GM23338 (cell line): ENCODE measurements around the gene NPNT. TPM values are rescaled to one million over a fixed set of nuclear protein-coding genes. Genes with fewer than 3 reads are reported as not detected.

Experiments
- ATAC-seq: fragments of 200-7000 bp; cut with Tn5 transposase; 3 replicates; pipeline ENCODE4 v1.9.1; 2020
- DNase-seq: peaks from one replicate; pipeline ENCODE4 v3.0.0-alpha.2; 2015; ENCODE audit warnings: low spot score
- H2AFZ ChIP-seq: fragments of 200-600 bp; sonication (generic); 2 replicates; pipeline ENCODE4 v1.8.0; 2016; ENCODE audit warnings: antibody characterized with exemption, mild to moderate bottlenecking, moderate library complexity
- H3F3A ChIP-seq: fragments of 200-600 bp; sonication (generic); replicated peaks from 2 replicates; pipeline ENCODE4 v1.8.0; 2017; ENCODE audit warnings: antibody characterized with exemption, mixed run types, low read depth
- H3K27ac ChIP-seq: fragments of 200-600 bp; sonication (generic); 2 replicates; pipeline ENCODE4 v1.6.1; 2016; ENCODE audit warnings: low read depth
- H3K27me3 ChIP-seq: fragments of 200-600 bp; sonication (generic); 2 replicates; pipeline ENCODE4 v1.8.0; 2016; ENCODE audit warnings: mild to moderate bottlenecking, mixed run types, moderate library complexity; ENCODE audit not compliant: insufficient read depth
- H3K36me3 ChIP-seq: fragments of 200-600 bp; sonication (generic); 2 replicates; pipeline ENCODE4 v1.8.0; 2016; ENCODE audit warnings: mild to moderate bottlenecking; ENCODE audit not compliant: insufficient read depth
- H3K4me1 ChIP-seq: fragments of 200-600 bp; sonication (generic); 2 replicates; pipeline ENCODE4 v1.8.0; 2016; ENCODE audit warnings: mild to moderate bottlenecking, moderate library complexity; ENCODE audit not compliant: insufficient read depth
- H3K4me2 ChIP-seq: fragments of 200-600 bp; sonication (generic); 2 replicates; pipeline ENCODE4 v1.7.1; 2017; ENCODE audit warnings: mixed run types
- H3K4me3 ChIP-seq: fragments of 200-600 bp; sonication (generic); 2 replicates; pipeline ENCODE4 v1.6.1; 2016; ENCODE audit warnings: mixed run types
- H3K79me2 ChIP-seq: fragments of 200-600 bp; sonication (generic); replicated peaks from 2 replicates; pipeline ENCODE4 v1.8.0; 2017; ENCODE audit warnings: mild to moderate bottlenecking; ENCODE audit not compliant: insufficient read depth
- H3K9me2 ChIP-seq: fragments of 200-600 bp; sonication (generic); 2 replicates; pipeline ENCODE4 v1.8.0; 2017; ENCODE audit not compliant: insufficient read depth
- H4K20me1 ChIP-seq: fragments of 200-600 bp; sonication (generic); replicated peaks from 2 replicates; pipeline ENCODE4 v1.8.0; 2017; ENCODE audit warnings: mild to moderate bottlenecking; ENCODE audit not compliant: insufficient read depth
- H3K27ac Mint-ChIP-seq: 2 replicates; pipeline ENCODE4 v1.8.0; 2020; ENCODE audit warnings: inconsistent platforms, mild to moderate bottlenecking, moderate library complexity, mixed read lengths
- H3K27me3 Mint-ChIP-seq: 3 replicates; pipeline ENCODE4 v1.8.0; 2022; ENCODE audit warnings: low read depth, mild to moderate bottlenecking, moderate library complexity, mixed read lengths, inconsistent platforms; ENCODE audit not compliant: insufficient read depth, poor library complexity
- H3K36me3 Mint-ChIP-seq: 3 replicates; pipeline ENCODE4 v1.8.0; 2021; ENCODE audit warnings: low read depth, mild to moderate bottlenecking, inconsistent platforms, moderate library complexity, mixed read lengths
- H3K4me1 Mint-ChIP-seq: 3 replicates; pipeline ENCODE4 v1.8.0; 2020; ENCODE audit warnings: mild to moderate bottlenecking, inconsistent platforms, mixed read lengths
- H3K4me3 Mint-ChIP-seq: 3 replicates; pipeline ENCODE4 v1.8.0; 2021; ENCODE audit warnings: moderate library complexity, mild to moderate bottlenecking, inconsistent platforms, mixed read lengths
- H3K9me3 Mint-ChIP-seq: 3 replicates; pipeline ENCODE4 v1.8.0; 2020; ENCODE audit warnings: moderate library complexity, mild to moderate bottlenecking, inconsistent platforms, mixed read lengths
- CREB1 ChIP-seq: fragments of 250-450 bp; sonication (Bioruptor Pico); IDR thresholded peaks from 2 replicates; pipeline ENCODE4 v1.5.0; 2020; ENCODE audit warnings: low read depth, mild to moderate bottlenecking, moderate library complexity
- EZH2 ChIP-seq: fragments of 200-600 bp; sonication (generic); IDR thresholded peaks from one replicate; pipeline ENCODE4 v1.8.0; 2017; ENCODE audit warnings: antibody characterized with exemption, mild to moderate bottlenecking, low read depth; ENCODE audit not compliant: unreplicated experiment
- EZH2phosphoT487 ChIP-seq: fragments of 200-600 bp; sonication (generic); IDR thresholded peaks from one replicate; pipeline ENCODE4 v1.8.1; 2018; ENCODE audit warnings: antibody characterized with exemption; ENCODE audit not compliant: unreplicated experiment
- NANOG ChIP-seq: IDR thresholded peaks from 2 replicates; pipeline ENCODE4 v1.6.1; 2016; ENCODE audit warnings: antibody characterized with exemption, borderline replicate concordance
- POLR2AphosphoS5 ChIP-seq: IDR thresholded peaks from 2 replicates; pipeline ENCODE4 v1.6.1; 2016; ENCODE audit warnings: antibody characterized with exemption, low read depth
- REST ChIP-seq: IDR thresholded peaks from one replicate; pipeline ENCODE4 v1.6.1; 2018; ENCODE audit warnings: antibody characterized with exemption; ENCODE audit not compliant: unreplicated experiment
- STAT1 ChIP-seq: IDR thresholded peaks from one replicate; pipeline ENCODE4 v1.6.1; 2016; ENCODE audit warnings: antibody characterized with exemption; ENCODE audit not compliant: unreplicated experiment
- ZNF114 ChIP-seq: fragments of 250-450 bp; sonication (Bioruptor Pico); IDR thresholded peaks from 2 replicates; pipeline ENCODE4 v1.5.0; 2020; ENCODE audit warnings: mild to moderate bottlenecking, moderate library complexity
- ZNF331 ChIP-seq: fragments of 250-450 bp; sonication (Bioruptor Pico); IDR thresholded peaks from 2 replicates; pipeline ENCODE4 v1.5.0; 2020; ENCODE audit warnings: low read depth, mild to moderate bottlenecking, moderate library complexity
- polyA plus RNA-seq: library from polyadenylated mRNA; unstranded; fragments of >200 nt; fragmentation: Nextera tagmentation; extraction: Ambion mirVana; gene quantifications from 2 replicates; pipeline ENCODE4 v1.2.1, GENCODE V29; 2016
- total RNA-seq: library from RNA; depleted of rRNA; stranded (reverse); fragments of >200 nt; shearing (Covaris generic); gene quantifications from 2 replicates; pipeline ENCODE4 v1.2.3, GENCODE V29; 2014
- TF ChIP-seq, protein P1 (sequence below): fragments of 250-450 bp; sonication (Bioruptor Pico); IDR thresholded peaks from 2 replicates; pipeline ENCODE4 v1.5.0; 2020; ENCODE audit warnings: mild to moderate bottlenecking, moderate library complexity
- TF ChIP-seq, protein P2 (sequence below): IDR thresholded peaks from 2 replicates; pipeline ENCODE4 v1.6.1; 2016; ENCODE audit warnings: antibody characterized with exemption

The NPNT gene
- total and polyA plus RNA-seq, 2 experiments from 2014 or later = 1.4 TPM

DNA sequence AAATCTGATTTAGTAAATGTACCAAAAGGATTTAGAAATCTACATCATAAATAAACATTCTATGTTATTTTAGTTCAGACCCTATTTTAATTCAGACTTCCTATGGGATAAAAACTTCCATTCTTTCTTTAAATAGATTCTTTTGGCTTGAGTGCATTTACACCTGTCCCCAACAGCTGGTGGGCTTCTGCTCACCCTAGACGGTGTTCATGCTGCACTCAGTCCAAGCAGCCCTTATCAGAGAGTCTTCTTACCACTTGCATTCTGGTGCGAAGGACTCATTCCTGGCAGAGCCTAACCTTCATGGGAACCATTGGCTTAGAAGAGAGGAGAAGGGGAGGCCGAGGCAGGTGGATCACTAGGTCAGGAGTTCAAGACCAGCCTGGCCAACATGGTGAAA lies 57.3 kb downstream of the NPNT start (continued):
- TF ChIP-seq, protein P1, sequence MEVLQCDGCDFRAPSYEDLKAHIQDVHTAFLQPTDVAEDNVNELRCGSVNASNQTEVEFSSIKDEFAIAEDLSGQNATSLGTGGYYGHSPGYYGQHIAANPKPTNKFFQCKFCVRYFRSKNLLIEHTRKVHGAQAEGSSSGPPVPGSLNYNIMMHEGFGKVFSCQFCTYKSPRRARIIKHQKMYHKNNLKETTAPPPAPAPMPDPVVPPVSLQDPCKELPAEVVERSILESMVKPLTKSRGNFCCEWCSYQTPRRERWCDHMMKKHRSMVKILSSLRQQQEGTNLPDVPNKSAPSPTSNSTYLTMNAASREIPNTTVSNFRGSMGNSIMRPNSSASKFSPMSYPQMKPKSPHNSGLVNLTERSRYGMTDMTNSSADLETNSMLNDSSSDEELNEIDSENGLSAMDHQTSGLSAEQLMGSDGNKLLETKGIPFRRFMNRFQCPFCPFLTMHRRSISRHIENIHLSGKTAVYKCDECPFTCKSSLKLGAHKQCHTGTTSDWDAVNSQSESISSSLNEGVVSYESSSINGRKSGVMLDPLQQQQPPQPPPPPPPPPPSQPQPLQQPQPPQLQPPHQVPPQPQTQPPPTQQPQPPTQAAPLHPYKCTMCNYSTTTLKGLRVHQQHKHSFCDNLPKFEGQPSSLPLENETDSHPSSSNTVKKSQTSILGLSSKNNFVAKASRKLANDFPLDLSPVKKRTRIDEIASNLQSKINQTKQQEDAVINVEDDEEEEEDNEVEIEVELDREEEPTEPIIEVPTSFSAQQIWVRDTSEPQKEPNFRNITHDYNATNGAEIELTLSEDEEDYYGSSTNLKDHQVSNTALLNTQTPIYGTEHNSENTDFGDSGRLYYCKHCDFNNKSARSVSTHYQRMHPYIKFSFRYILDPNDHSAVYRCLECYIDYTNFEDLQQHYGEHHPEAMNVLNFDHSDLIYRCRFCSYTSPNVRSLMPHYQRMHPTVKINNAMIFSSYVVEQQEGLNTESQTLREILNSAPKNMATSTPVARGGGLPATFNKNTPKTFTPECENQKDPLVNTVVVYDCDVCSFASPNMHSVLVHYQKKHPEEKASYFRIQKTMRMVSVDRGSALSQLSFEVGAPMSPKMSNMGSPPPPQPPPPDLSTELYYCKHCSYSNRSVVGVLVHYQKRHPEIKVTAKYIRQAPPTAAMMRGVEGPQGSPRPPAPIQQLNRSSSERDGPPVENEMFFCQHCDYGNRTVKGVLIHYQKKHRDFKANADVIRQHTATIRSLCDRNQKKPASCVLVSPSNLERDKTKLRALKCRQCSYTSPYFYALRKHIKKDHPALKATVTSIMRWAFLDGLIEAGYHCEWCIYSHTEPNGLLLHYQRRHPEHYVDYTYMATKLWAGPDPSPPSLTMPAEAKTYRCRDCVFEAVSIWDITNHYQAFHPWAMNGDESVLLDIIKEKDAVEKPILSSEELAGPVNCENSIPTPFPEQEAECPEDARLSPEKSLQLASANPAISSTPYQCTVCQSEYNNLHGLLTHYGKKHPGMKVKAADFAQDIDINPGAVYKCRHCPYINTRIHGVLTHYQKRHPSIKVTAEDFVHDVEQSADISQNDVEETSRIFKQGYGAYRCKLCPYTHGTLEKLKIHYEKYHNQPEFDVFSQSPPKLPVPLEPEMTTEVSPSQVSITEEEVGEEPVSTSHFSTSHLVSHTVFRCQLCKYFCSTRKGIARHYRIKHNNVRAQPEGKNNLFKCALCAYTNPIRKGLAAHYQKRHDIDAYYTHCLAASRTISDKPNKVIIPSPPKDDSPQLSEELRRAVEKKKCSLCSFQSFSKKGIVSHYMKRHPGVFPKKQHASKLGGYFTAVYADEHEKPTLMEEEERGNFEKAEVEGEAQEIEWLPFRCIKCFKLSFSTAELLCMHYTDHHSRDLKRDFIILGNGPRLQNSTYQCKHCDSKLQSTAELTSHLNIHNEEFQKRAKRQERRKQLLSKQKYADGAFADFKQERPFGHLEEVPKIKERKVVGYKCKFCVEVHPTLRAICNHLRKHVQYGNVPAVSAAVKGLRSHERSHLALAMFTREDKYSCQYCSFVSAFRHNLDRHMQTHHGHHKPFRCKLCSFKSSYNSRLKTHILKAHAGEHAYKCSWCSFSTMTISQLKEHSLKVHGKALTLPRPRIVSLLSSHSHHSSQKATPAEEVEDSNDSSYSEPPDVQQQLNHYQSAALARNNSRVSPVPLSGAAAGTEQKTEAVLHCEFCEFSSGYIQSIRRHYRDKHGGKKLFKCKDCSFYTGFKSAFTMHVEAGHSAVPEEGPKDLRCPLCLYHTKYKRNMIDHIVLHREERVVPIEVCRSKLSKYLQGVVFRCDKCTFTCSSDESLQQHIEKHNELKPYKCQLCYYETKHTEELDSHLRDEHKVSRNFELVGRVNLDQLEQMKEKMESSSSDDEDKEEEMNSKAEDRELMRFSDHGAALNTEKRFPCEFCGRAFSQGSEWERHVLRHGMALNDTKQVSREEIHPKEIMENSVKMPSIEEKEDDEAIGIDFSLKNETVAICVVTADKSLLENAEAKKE (CRISPR knock-in tag) = no peak
- no peak for TF ChIP-seq EZH2

DNA sequence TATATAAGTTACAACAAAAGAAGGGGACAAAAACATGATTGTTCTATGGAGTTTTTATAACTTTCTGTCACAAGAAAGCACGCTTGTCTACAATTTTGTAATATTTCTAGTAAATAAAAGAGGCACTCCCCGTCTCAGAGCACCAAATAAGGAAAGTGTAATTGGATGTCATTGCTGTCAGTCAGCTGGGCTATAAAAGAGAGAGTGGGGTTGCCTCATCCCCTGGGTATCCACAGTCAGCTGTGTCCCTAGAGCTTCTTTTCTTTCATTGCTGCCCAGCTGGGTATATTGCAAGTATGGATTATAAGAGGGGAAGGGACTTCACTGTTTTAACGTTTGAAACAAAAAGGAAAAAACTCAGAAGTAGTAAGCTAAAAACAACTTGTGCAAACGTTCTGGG lies 61.3 kb downstream of the NPNT start:
- Mint-ChIP-seq H3K4me1 (peaks cover 15% of the 10 kb centered on the region), H3K9me3 (no peaks in the 10 kb centered on the region), H3K36me3 (no peaks in the 10 kb centered on the region), H3K27me3 (no peaks in the 10 kb centered on the region), H3K27ac (no peak overlapping the region), H3K4me3 (no peak overlapping the region)
- Histone ChIP-seq H3K4me2 (no peak overlapping the region; the same call in 1 of the 2 replicates), H3K4me3 (no peak overlapping the region), H2AFZ (no peak overlapping the region), H3F3A (no peaks in the 10 kb centered on the region), H3K27ac (no peak overlapping the region), H3K4me1 (0 out of 2 replicates have a peak, but pooled peaks cover 7% of the 10 kb centered on the region), H3K9me2 (no peaks in the 10 kb centered on the region), H3K36me3 (no peaks in the 10 kb centered on the region), H3K27me3 (no peaks in the 10 kb centered on the region), H4K20me1 (no peaks in the 10 kb centered on the region), H3K79me2 (no peaks in the 10 kb centered on the region)
- ATAC-seq (peak; percentile 35; the same call in 1 of the 3 replicates), DNase-seq (no peak)
- TF ChIP-seq ZNF114 (CRISPR knock-in tag) (no peak), CREB1 (CRISPR knock-in tag) (no peak), EZH2 (no peak), REST (no peak), EZH2phosphoT487 (no peak), POLR2AphosphoS5 (no peak), NANOG (no peak), ZNF331 (no peak), STAT1 (no peak)
- TF ChIP-seq, protein P2, sequence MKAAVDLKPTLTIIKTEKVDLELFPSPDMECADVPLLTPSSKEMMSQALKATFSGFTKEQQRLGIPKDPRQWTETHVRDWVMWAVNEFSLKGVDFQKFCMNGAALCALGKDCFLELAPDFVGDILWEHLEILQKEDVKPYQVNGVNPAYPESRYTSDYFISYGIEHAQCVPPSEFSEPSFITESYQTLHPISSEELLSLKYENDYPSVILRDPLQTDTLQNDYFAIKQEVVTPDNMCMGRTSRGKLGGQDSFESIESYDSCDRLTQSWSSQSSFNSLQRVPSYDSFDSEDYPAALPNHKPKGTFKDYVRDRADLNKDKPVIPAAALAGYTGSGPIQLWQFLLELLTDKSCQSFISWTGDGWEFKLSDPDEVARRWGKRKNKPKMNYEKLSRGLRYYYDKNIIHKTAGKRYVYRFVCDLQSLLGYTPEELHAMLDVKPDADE = no peak
